PC-9 (cell line): ENCODE data around the gene AKR1C1. TPM values are rescaled to one million over a fixed set of nuclear protein-coding genes. Genes with fewer than 3 reads are reported as not detected.
A peak's percentile ranks its signal among the peaks of the same experiment; 100 is the strongest.

ENCODE experiments used
- BruUV-seq: library from RNA; stranded (reverse); fragments of 400-500 nt; replicated peaks from 2 replicates; lab custom pipeline; 2021; lab: Mats Ljungman, UMichigan
- CTCF ChIA-PET: fragments of 300-600 bp; sonication (Branson Sonifier 250); formaldehyde crosslinking; loops from one replicate; lab custom pipeline; 2022; ENCODE audit warnings: antibody characterized with exemption; lab: Charles Lee
- POLR2A ChIA-PET: fragments of 300-600 bp; sonication (Branson Sonifier 250); formaldehyde crosslinking; loops from one replicate; lab custom pipeline; 2022; ENCODE audit warnings: antibody characterized with exemption; ENCODE audit not compliant: unreplicated experiment; lab: Charles Lee
- DNase-seq, 2 experiments: peaks; one replicate each; pipeline versions ENCODE4 v3.0.0 to v3.0.0-alpha.2; 2015 to 2022; ENCODE audit warnings: mixed read lengths in 1 of 2
- H2AFZ ChIP-seq: fragments of 200-600 bp; sonication (generic); 2 replicates; pipeline ENCODE4 v1.8.1; 2017; ENCODE audit warnings: antibody characterized with exemption
- H3F3A ChIP-seq: fragments of 200-600 bp; sonication (generic); 2 replicates; pipeline ENCODE4 v1.8.1; 2017; ENCODE audit warnings: antibody characterized with exemption, mild to moderate bottlenecking, low read depth; ENCODE audit not compliant: insufficient read depth
- H3K27ac ChIP-seq: fragments of 200-600 bp; sonication (generic); 2 replicates; pipeline ENCODE4 v1.6.1; 2016; ENCODE audit warnings: mixed run types
- H3K27me3 ChIP-seq: fragments of 200-600 bp; sonication (generic); 2 replicates; pipeline ENCODE4 v1.6.1; 2016; ENCODE audit warnings: low read depth, mixed run types; ENCODE audit not compliant: insufficient read depth
- H3K36me3 ChIP-seq: fragments of 200-600 bp; sonication (generic); 2 replicates; pipeline ENCODE4 v1.6.1; 2016; ENCODE audit warnings: low read depth, mixed run types
- H3K4me1 ChIP-seq: fragments of 200-600 bp; sonication (generic); replicated peaks from 2 replicates; pipeline ENCODE4 v1.6.1; 2016; ENCODE audit warnings: mixed run types; ENCODE audit not compliant: insufficient read depth
- H3K4me2 ChIP-seq: fragments of 200-600 bp; sonication (generic); 2 replicates; pipeline ENCODE4 v1.6.1; 2017; ENCODE audit warnings: mixed run types
- H3K4me3 ChIP-seq: fragments of 200-600 bp; sonication (generic); 2 replicates; pipeline ENCODE4 v1.6.1; 2016; ENCODE audit warnings: mixed run types
- H3K79me2 ChIP-seq: fragments of 200-600 bp; sonication (generic); 2 replicates; pipeline ENCODE4 v1.6.1; 2017; ENCODE audit warnings: low read depth, mixed run types
- H3K9me2 ChIP-seq: fragments of 200-600 bp; sonication (generic); 2 replicates; pipeline ENCODE4 v1.8.1; 2017; ENCODE audit warnings: mild to moderate bottlenecking; ENCODE audit not compliant: insufficient read depth
- H3K9me3 ChIP-seq: fragments of 200-600 bp; sonication (generic); 2 replicates; pipeline ENCODE4 v1.8.1; 2016; ENCODE audit warnings: low read depth; ENCODE audit not compliant: insufficient read depth
- H4K20me1 ChIP-seq: fragments of 200-600 bp; sonication (generic); 2 replicates; pipeline ENCODE4 v1.8.1; 2017; ENCODE audit not compliant: insufficient read depth
- EZH2 ChIP-seq: fragments of 200-600 bp; sonication (generic); IDR thresholded peaks from 2 replicates; pipeline ENCODE4 v1.8.0; 2017; ENCODE audit warnings: antibody characterized with exemption, low read depth
- intact Hi-C: fragments of 100-400 bp; cut with micrococcal nuclease; formaldehyde crosslinking; loops from one replicate; pipeline ENCODE4 v1.10.0; 2022; ENCODE audit not compliant: unreplicated experiment
- total RNA-seq: library from RNA; stranded (reverse); gene quantifications from 2 replicates; pipeline ENCODE4 v1.2.3, GENCODE V29; 2021
- TF ChIP-seq, protein P1 (sequence below): fragments of 200-600 bp; sonication (generic); conservative IDR thresholded peaks from 2 replicates; pipeline ENCODE4 v1.6.1; 2017; ENCODE audit warnings: mixed run types, antibody characterized with exemption, mild to moderate bottlenecking, moderate library complexity

AKR1C1 gene
- total RNA-seq, 1 experiment from 2014 or later: 1,313 TPM

DNA sequence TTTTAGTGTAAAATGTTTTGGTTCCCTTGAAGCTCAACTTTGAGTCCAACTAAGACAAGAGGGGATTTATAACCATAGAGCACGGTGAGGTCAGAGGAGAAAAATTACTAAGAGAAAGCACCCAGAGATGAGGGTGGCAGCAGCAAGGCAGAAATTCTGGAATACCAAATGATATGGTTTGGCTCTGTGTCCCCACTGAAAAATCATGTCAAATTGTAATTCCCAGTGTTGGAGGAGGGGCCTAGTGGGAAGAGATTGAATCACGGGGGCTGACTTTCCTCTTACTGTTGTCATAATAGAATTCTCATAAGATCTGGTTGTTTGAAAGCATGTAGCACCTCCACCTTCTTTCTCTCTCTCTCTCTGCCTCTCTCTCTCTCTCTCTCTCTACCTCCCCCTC is 19.4 kb upstream of the AKR1C1 start:
- no peak overlapping the region for H2AFZ ChIP-seq
- no peak for DNase-seq
- H3K27me3 ChIP-seq: no peaks in the 10 kb centered on the region
- no TSS peak for BruUV-seq
- ChIA-PET CTCF (no interaction called here), POLR2A (interaction anchor here (1.1 kb wide), 1 partner anchor 74 kb away, joined by 15 read pairs; no protein-coding TSS in a partner anchor)
- TF ChIP-seq, protein P1, sequence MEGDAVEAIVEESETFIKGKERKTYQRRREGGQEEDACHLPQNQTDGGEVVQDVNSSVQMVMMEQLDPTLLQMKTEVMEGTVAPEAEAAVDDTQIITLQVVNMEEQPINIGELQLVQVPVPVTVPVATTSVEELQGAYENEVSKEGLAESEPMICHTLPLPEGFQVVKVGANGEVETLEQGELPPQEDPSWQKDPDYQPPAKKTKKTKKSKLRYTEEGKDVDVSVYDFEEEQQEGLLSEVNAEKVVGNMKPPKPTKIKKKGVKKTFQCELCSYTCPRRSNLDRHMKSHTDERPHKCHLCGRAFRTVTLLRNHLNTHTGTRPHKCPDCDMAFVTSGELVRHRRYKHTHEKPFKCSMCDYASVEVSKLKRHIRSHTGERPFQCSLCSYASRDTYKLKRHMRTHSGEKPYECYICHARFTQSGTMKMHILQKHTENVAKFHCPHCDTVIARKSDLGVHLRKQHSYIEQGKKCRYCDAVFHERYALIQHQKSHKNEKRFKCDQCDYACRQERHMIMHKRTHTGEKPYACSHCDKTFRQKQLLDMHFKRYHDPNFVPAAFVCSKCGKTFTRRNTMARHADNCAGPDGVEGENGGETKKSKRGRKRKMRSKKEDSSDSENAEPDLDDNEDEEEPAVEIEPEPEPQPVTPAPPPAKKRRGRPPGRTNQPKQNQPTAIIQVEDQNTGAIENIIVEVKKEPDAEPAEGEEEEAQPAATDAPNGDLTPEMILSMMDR: no peak
- no peak for TF ChIP-seq EZH2
- H3K4me2 ChIP-seq: peak overlapping the region; percentile 59; the same call in 1 of the 2 replicates
- 0 out of 2 replicates have a peak, but pooled peaks cover 4% of the 10 kb centered on the region for H3K36me3 ChIP-seq
- H3F3A ChIP-seq: peaks cover 58% of the 10 kb centered on the region
- no peaks in the 10 kb centered on the region for H3K79me2 ChIP-seq
- H3K4me1 ChIP-seq: peaks cover 90% of the 10 kb centered on the region
- no peak overlapping the region for H3K4me3 ChIP-seq
- intact Hi-C loops: loop anchor here (5.0 kb wide), 1 partner anchor 77 kb away; no protein-coding TSS in a partner anchor
- H3K9me3 ChIP-seq: peaks cover 7% of the 10 kb centered on the region; the same call in 1 of the 2 replicates
- H4K20me1 ChIP-seq: no peaks in the 10 kb centered on the region
- H3K27ac ChIP-seq: peak overlapping the region; percentile 100
- no peaks in the 10 kb centered on the region for H3K9me2 ChIP-seq

DNA sequence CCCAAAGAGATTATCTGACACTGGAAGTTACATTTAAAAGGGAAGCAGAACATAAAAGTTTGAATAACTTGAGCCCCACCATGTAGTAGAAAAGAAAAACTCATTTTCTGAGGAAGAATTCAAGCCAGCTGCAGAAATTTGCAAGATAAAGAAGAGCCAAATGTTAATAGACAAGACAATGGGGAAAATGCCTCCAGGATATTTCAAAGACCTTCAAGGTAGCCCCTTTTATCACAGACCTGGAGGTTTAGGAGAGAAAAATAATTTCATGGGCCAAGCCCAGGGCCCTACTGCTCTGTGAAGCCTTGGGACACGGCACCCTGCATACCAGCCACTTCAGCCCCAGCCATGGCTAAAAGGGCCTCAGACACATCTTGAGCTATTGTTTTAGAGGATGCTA is 18.4 kb upstream of the AKR1C1 start:
- peaks cover 47% of the 10 kb centered on the region for H3F3A ChIP-seq
- no peaks in the 10 kb centered on the region for H4K20me1 ChIP-seq
- TF ChIP-seq, protein P1: no peak
- TF ChIP-seq EZH2: no peak
- no peak overlapping the region for H2AFZ ChIP-seq
- CTCF ChIA-PET: interaction anchor here (0.5 kb wide), 1 partner anchor 109 kb away, joined by 3 read pairs; no protein-coding TSS in a partner anchor
- no peak overlapping the region for H3K4me2 ChIP-seq
- no peak overlapping the region for H3K27ac ChIP-seq
- peaks cover 10% of the 10 kb centered on the region; the same call in 1 of the 2 replicates for H3K9me3 ChIP-seq
- no peaks in the 10 kb centered on the region for H3K79me2 ChIP-seq
- BruUV-seq: no TSS peak
- intact Hi-C loops: loop anchor here (5.0 kb wide), 1 partner anchor 78 kb away; no protein-coding TSS in a partner anchor
- POLR2A ChIA-PET: no interaction called here
- peaks cover 81% of the 10 kb centered on the region for H3K4me1 ChIP-seq
- 0 out of 2 replicates have a peak, but pooled peaks cover 4% of the 10 kb centered on the region for H3K36me3 ChIP-seq
- no peak for DNase-seq
- no peaks in the 10 kb centered on the region for H3K9me2 ChIP-seq
- no peaks in the 10 kb centered on the region for H3K27me3 ChIP-seq
- no peak overlapping the region for H3K4me3 ChIP-seq

DNA sequence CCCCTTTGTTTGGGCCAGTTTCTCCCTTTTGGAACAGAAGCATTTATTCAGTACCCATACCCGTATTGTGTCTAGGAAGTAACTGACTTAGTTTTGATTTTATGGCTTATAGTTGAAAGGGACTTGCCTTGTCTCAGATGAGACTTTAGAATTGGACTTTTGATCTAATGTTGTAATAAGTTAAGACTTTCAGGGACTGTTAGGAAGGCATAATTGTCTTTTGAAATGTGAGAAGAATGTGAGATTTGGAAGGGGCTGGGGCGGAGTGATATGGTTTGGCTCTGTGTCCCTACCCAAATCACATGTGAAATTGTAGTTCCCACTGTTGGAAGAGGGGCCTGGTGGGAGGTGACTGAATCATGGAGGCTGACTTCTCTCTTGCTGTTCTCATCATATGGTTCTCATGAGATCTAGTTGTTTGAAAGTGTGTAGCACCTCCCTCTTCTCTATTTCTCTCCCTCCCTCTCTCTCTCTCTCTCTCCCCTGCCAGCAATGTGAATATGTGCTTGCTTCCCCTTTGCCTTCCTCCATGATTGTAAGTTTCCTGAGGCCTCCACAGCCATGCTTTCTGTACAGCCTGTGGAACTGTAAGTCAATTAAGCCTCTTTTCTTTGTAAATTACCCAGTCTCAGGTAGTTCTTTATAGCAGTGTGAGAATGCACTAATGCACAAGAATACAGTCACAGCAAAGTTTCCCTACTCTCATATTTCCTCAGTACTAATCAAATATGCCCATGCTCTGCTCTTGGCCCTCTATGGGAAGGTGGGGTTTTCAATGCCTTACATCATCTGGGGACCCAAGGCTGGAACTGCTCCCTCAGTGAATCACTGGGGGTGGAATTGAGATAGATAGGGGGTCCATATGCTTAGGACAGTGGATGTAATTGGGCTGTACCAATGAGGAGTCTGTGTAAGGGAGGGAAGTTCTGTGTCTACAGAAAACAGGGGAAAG is 17.2 kb upstream of the AKR1C1 start:
- Histone ChIP-seq H3K36me3 (0 out of 2 replicates have a peak, but pooled peaks cover 4% of the 10 kb centered on the region), H3K4me1 (peaks cover 69% of the 10 kb centered on the region), H4K20me1 (no peaks in the 10 kb centered on the region), H3K79me2 (no peaks in the 10 kb centered on the region), H2AFZ (no peak overlapping the region), H3F3A (peaks cover 38% of the 10 kb centered on the region), H3K4me3 (no peak overlapping the region), H3K27ac (peak overlapping the region; percentile 97), H3K27me3 (no peaks in the 10 kb centered on the region), H3K4me2 (no peak overlapping the region), H3K9me2 (no peaks in the 10 kb centered on the region), H3K9me3 (peaks cover 10% of the 10 kb centered on the region; the same call in 1 of the 2 replicates)
- TF ChIP-seq, protein P1: no peak
- no peak for TF ChIP-seq EZH2
- ChIA-PET CTCF (interaction anchor here (1.3 kb wide), 1 partner anchor 96 kb away, joined by 4 read pairs; no protein-coding TSS in a partner anchor), POLR2A (no interaction called here)
- BruUV-seq: no TSS peak
- no peak for DNase-seq
- intact Hi-C loops: loop anchor here (2.0 kb wide), 1 partner anchor 19 kb away; no protein-coding TSS in a partner anchor
